Lower lobe of right lung (tissue), 2 donors: ENCODE measurements around the gene ALKBH3. TPM values are rescaled to one million over a fixed set of nuclear protein-coding genes. Genes with fewer than 3 reads are reported as not detected.

ENCODE experiments used
- ATAC-seq, 2 donors: fragments of 200-7000 bp; cut with Tn5 transposase; one replicate each; pipeline ENCODE4 v1.9.1; 2020 to 2022; ENCODE audit warnings: mild to moderate bottlenecking in 2 of 2, moderate library complexity in 2 of 2
- DNase-seq: peaks from one replicate; pipeline ENCODE4 v3.0.0-alpha.2; 2020
- H3K27ac ChIP-seq: fragments of 200-600 bp; one replicate; pipeline ENCODE4 v1.8.0; 2022
- H3K27me3 ChIP-seq: fragments of 200-600 bp; one replicate; pipeline ENCODE4 v1.8.0; 2022; ENCODE audit warnings: low read depth
- H3K36me3 ChIP-seq: fragments of 200-600 bp; one replicate; pipeline ENCODE4 v1.8.0; 2022; ENCODE audit warnings: mild to moderate bottlenecking
- H3K4me1 ChIP-seq: fragments of 200-600 bp; one replicate; pipeline ENCODE4 v1.8.0; 2022
- H3K4me3 ChIP-seq: fragments of 200-600 bp; one replicate; pipeline ENCODE4 v1.8.0; 2022; ENCODE audit warnings: mild to moderate bottlenecking
- H3K9me3 ChIP-seq: fragments of 200-600 bp; one replicate; pipeline ENCODE4 v1.8.0; 2022
- CTCF ChIP-seq: fragments of 200-600 bp; IDR thresholded peaks from one replicate; pipeline ENCODE4 v1.8.0; 2022; ENCODE audit warnings: antibody characterized with exemption, mild to moderate bottlenecking
- intact Hi-C: fragments of 100-400 bp; cut with DNase I; formaldehyde crosslinking; loops from one replicate; pipeline ENCODE4 v1.11.0; 2022
- total RNA-seq: library from RNA; stranded (reverse); fragmentation: NEBNext Ultra II Directional; extraction: Animal tissue kit (Norgen Biotek cat#: 25700); gene quantifications from one replicate; pipeline ENCODE4 v1.2.1, GENCODE V29; 2021
- donor health status: DM: no; HTN: yes; CAD: no; lungs with severe emphysema.

The ALKBH3 gene
- total RNA-seq, 1 donor from 2014 or later = 26.5 TPM

DNA sequence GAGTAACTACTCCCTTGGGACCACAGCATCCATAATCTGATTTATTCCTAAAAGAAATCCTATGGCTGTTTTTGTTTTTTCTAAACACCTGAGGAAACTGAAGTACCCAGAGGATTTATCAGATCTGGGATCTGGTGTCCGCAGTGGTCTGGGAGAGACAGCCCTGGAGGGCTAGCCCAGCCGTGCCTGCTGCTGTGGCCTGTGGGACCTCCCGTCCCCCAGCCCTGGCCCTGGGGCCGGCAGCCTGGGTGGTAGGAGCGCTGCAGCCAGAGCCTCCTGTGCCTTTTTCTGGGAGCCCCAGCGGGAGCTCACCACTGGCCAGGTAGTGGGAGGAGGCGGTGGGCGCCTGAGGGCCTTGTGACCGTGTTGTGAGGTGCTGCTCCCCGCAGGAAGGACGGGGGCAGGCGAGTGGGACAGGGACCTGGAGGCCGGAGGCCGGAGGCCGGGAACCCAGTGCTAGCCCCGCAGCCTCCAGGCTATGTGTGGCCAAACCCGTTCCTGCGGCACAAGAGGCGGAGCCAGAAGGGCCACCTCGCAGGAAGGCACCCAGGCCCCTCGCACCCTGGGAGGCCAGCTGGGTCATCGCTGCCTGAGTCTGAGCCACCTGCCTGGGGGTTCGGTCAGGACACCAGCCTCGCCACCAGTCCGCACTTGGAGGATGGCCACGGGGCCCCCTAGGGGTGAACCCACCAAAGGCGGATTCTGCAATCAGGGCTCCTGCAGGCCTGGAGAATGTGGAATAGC is 43.7 kb downstream of the ALKBH3 start:
- peaks cover 40% of the 10 kb centered on the region for H3K4me1 ChIP-seq

DNA sequence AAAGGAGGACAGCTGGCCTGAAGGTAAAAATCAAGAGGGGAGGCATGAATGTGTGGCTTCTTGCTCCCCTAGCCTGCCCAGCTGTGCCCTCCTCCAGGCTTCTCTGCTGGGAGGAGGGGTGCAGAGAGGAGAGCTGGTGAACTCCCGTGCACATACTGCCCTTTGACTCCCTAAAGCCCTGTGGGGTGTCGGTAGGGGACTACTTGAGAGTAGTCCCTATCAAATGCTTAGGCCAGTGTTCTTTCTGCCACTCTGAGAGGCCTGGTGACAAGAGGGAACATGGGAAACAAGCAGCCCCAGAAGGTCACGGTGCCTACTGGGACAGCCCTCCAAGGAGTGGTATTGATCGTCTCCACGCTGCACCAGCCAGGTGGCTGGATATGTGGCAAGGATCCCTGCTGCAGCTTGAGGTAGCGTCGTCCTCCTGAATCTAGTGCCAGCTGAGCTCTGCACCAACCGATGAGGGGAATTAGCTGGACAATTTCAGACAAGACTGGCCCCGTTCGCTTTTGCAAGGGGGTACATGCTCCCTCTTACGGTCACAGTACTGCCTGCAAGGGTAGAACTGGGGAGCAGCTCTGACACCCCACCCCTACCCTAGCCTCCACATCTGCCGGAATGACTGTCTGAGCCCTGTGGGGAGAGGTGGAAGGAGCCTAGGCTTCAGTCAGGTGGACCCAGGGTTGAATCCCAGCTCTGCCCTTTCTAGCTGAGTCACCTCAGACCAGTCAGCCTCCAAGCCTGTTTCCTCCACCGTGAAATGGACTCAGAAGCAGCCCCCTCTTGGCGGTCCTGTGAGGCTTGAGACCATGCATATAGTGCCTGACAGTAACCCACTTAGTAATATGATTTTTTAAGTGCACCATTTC is 44.7 kb downstream of the ALKBH3 start:
- Histone ChIP-seq H3K4me3 (no peak overlapping the region), H3K36me3 (peaks cover 20% of the 10 kb centered on the region), H3K4me1 (peaks cover 33% of the 10 kb centered on the region), H3K27ac (no peak overlapping the region), H3K27me3 (no peaks in the 10 kb centered on the region), H3K9me3 (no peaks in the 10 kb centered on the region)
- no peak for TF ChIP-seq CTCF
- no peak for DNase-seq
- intact Hi-C loops = no loop called here
- ATAC-seq = no peak

More for the DNA sequence above, 43.7 kb downstream of the ALKBH3 start:
- TF ChIP-seq CTCF = no peak
- Histone ChIP-seq H3K36me3 (peaks cover 28% of the 10 kb centered on the region), H3K27ac (peak overlapping the region; percentile 64), H3K9me3 (no peaks in the 10 kb centered on the region), H3K4me3 (no peak overlapping the region), H3K27me3 (no peaks in the 10 kb centered on the region)
- ATAC-seq (no peak), DNase-seq (no peak)
- intact Hi-C loops = no loop called here

DNA sequence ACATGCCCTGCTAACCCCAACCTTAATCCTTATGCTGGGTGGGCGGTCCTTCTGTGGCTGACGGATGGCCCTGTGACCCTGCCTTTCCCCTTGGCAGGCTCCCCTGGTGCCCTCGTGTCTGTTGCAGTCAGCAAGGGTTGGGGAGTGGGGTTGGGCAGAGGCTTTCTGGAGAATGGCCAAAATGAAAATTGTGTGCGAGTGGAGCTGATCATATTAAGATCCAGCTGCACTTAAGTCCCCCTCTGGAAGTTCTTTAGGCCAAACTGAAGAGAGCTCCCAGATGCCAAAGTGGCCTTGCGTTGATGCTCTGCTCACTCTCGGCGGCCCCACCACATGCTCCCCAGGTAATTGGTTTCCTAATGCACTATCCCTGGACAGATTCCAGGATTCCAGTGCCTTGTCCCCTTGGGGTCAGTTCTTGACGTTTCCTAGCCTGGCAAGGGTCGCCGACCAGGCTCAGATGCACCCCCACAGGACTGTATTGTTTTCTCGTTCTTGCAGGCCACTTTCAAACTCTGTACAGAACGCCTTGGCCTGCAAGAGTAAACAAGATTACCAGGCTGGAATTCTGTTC is 45.4 kb downstream of the ALKBH3 start:
- Histone ChIP-seq H3K4me3 (no peak overlapping the region), H3K4me1 (peaks cover 27% of the 10 kb centered on the region), H3K36me3 (peaks cover 13% of the 10 kb centered on the region), H3K27ac (no peak overlapping the region), H3K9me3 (no peaks in the 10 kb centered on the region), H3K27me3 (no peaks in the 10 kb centered on the region)
- intact Hi-C loops = no loop called here
- DNase-seq (no peak), ATAC-seq (no peak)
- TF ChIP-seq CTCF = no peak

GRCh38 chr11:43927070-43927469 is 46.4 kb downstream of the ALKBH3 start:
- no peak for TF ChIP-seq CTCF
- H3K36me3 ChIP-seq = peaks cover 2% of the 10 kb centered on the region
- no peaks in the 10 kb centered on the region for H3K9me3 ChIP-seq
- H3K27me3 ChIP-seq = no peaks in the 10 kb centered on the region
- ATAC-seq = no peak
- H3K4me3 ChIP-seq = no peak overlapping the region
- DNase-seq = no peak
- H3K4me1 ChIP-seq = peaks cover 19% of the 10 kb centered on the region
- intact Hi-C loops = no loop called here
- no peak overlapping the region for H3K27ac ChIP-seq

DNA sequence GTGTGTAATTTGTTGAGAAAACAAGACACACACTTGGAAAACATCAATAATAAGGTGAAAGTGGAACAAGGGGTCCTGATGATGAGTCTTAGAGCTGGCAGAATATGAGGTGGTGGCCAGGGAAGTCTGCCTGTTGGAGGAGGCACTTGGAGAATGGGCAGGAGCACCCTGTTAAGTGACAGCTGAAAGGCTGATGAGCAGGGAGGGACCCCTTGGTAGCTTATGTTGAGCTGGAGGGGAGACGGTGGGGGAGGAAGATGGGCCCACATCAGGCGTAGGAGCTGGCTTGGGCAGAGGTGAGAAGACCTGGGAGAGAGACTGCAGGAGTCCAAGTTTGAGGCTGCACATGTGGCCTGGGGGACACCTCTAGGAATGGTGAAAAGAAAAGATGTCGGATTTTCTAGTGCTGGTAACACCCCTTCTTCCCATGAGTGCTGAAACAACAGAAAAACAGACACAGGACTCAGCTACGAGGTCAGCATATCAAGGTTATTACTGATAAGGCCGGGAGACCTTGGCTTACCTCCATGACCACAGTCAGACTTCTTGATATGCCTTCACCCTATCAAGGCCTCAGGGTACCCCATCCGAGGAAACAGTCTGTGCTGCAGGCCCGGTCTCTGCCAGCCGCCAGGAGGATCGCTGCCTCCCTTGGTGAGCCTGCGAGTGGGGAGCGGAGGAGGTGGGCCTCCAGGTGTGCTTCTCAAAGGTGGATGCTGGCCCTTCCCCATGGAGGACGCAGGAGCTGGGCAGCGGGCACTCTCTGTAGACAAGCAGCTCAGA is 47.5 kb downstream of the ALKBH3 start:
- no peaks in the 10 kb centered on the region for H3K27me3 ChIP-seq
- no peak for DNase-seq
- TF ChIP-seq CTCF = no peak
- no peak overlapping the region for H3K27ac ChIP-seq
- no peaks in the 10 kb centered on the region for H3K9me3 ChIP-seq
- no peak overlapping the region for H3K4me3 ChIP-seq
- no peak for ATAC-seq
- intact Hi-C loops = no loop called here
- peaks cover 19% of the 10 kb centered on the region for H3K4me1 ChIP-seq
- no peaks in the 10 kb centered on the region for H3K36me3 ChIP-seq
